HG03469 (cell line): ENCODE measurements around the gene SYT8.

Source experiments
- ATAC-seq: cut with Tn5 transposase; IDR thresholded peaks from one replicate; pipeline ENCODE4 v1.9.1; 2021; ENCODE audit warnings: mild to moderate bottlenecking, moderate library complexity, moderate number of reproducible peaks; ENCODE audit not compliant: unreplicated experiment

SYT8 gene

DNA sequence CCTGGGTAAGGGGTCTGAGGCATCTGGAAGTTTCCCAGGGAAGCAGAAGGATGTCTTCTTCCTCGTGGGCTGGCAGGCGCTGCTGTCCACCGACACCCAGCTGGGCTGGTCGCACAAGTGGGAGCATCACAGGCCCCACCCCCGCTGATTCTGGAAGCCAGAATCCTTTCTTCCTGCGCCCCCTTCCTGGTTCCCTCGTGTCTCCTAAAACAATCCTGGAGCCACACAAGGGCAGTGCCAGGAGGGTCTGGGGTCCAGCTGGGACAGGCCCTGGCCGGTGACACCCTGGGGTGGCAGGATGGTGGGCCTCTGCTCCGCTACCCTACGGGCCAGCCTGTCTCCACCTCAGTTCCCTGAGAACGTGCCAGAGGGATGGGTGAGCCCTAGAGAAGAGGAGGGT lies 22.3 kb downstream of the SYT8 start:
- ATAC-seq, result no peak

DNA sequence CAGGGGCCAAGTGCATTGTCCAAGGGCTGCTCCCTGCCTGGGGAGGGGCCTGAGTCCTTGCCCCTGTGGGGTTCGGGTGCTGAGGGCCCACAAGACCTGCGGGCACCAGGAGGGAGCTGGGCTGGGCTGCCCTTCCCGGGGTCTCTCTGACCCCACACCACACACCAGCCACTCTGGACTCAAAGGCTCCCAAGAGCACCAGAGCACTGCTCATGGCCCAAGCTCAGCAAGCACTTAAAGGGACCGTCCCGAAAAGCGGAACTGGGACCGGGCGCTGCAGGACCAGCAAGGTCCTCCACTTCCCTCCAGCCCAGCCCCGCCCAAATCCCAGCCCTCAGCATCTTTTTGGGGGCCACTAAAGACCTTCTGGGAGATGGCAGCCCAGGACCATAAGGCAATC lies 23.4 kb downstream of the SYT8 start:
- ATAC-seq, result no peak

DNA sequence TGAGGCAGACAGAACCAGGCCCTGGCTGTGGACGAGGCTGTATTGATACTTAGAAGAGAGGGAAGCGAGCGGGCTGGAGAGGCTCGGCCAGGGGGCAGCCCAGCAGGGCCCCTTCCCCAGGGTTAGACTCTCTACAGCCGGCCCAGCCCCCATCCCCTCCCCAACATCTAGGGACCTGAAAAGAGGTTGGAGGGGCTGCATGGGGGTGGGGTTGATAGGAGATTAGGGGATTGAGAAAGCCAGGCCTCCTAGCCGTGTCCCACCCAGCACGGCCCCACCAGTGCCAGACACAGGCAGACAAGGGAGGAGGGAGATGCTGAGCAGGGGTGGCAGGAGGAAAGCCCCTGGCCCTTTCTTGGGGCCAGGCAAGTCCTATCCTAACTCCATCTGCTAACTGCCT lies 23.8 kb downstream of the SYT8 start:
- ATAC-seq, result no peak

DNA sequence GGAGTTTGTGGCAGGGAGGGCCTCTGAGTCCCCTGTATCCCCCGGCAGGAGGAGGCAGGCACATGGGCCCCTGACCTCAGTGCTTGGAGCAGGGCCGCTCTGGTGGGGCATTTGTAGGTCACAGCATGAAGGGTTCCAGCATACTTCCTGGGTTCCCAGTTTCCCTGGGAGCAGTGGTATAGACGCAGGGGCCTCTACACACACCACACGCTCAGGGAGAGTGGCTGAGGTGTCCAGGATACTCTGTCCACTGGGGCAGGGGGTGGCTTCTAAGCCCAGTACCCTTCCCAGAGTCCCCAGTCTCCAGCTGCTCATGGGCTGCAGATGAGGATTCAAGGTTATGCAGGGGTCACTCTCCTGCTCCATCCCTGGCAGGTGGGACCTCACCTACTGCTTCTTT lies 24.2 kb downstream of the SYT8 start:
- no peak for ATAC-seq

DNA sequence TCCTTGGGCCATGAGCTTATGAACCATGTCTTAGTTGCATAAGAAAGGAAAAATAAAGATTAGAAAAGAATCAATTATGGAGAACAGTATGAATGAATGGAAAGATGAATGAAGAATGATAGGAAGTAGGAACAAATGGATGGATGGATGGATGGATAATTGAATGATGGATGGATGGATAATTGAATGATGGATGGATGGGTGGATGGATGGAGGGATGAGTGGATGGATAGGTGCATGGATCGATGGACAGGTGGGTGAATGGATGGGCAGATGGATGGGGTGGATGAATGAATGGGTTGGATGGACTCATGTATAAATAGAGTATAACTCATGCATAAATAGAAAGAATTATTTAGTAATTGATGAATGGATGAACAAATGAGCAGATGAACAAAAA lies 25.3 kb downstream of the SYT8 start:
- ATAC-seq, result no peak

DNA sequence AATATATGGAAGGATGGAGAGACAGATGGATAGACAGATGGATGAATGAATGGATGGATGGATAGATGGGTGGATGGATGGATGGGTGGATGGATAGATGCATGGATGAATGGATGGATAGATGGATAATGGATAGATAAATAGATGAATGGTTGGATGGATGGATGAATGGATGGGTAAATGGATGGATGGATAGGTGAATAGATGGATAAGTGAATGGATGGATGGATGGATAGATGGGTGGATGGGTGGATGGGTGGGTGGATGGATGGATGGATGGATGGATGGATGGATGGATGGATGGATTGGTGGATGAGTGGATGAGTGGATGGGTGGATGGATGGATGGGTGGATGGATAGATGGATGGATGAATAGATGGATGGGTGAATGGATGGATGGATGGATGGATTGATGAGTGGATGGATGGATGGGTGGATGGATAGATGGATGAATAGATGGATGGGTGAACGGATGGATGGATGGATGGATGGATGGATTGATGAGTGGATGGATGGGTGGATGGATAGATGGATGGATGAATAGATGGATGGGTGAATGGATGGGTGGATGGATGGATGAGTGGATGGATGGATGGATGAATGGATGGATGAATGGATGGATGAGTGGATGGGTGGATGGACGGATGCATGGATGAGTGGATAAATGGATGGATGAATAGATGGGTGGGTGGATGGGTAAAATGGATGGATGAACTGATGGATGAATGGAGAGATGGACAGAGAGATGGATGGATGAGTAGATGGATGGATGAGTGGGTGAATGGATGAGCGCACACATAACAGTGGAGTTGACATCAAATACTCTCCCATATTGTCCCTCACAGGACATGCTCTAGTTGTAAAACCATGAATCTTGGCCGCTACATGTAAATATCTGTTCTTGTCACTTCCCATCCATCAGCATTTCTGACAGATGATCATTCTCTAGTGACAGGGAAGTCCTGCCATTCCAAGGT lies 26.9 kb downstream of the SYT8 start:
- no peak for ATAC-seq

DNA sequence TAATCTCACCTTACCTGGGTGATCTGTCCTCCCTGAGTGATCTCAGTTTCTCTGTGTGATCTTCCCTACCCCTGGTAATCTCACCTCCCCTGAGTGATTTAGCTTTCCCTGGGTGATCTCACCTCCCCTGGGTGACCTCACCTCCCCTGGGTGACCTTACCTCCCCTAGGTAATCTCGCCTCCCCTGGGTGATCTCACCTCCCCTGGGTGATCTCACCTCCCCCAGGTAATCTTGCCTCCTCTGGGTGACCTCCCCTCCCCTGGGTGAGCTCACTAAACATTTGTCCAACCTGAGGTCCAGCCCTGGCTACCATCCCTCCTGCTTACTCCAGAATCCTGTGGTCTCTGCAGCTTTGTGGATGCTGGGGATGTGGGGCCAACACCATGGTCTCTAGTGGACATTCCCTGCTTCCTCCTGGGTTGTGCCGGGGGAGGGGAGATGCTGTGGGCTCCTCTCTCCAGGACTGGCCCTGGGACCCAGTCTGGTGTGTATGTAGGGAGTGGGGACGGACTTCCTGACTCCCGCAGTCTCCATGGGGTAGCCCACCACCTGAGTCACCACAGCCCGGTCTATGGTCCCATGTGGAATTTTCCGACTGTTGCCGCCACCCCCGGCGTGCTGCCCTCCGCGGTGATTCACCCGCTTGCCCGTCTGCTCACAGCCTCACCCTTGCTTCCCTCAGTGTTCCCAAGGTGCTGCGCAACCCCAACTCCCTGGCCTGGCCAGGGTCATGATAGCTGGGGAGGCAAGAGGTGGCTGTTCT lies 28.0 kb downstream of the SYT8 start:
- no peak for ATAC-seq

DNA sequence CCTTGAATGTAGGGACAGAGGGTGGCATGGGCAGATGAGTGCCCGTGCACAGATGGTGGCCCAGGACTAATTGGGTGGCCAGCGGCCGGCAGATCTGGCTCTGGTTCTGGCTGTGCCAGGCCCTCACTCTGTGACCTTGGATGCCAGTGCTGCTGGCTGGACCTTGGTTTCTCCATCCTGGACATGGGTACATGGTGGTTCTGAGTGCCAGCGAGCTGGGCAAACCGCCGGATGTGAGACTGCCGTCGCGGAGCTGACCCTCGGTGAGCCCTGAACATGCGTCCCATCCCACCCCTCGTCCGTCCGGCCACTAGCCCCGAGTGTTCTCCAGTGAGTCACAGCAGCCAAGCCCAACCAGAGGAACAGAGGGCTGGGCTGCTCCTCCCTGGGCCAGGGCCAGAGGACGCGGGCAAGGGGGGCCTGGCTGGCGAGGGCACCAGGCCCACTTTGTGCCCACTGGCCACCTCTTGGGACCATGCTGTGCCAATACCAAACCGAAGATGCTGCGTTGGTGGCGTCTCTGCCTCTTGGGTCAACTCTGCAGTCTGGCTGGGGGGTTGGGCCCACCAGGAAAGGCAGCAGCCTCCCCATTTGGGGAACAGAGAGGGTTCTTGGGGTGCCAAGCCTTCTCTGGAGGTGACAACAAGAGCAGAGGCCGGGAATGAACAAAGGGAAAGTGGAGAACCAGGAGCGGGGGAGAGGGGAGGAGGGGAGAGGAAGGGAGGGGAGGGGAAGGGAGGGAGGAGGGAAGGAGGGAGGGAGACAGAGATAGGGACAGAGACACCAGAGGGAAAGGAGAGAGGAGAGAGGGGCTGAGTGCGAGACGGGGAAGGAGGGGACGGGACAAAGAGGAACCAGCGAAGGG lies 28.8 kb downstream of the SYT8 start:
- no peak for ATAC-seq

DNA sequence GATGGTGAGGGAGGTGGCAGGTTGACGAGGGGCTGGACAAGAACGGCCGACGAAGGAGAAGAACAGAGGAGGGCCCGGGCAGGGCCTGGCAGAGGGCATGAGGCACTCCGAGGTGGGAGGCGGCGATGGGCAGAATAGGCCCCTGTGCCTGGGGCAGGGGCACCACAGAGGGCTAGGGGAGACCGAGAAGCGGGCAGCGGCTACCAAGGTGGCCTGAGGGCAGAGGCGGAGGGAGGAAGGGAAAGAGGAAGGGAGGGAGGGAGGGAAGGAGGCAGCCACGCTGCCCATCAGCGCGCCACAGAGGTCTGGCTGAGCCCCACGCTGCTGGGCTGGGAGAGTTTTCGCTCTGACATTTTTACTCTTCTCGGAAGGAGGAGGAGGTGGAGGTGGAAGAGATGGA lies 29.4 kb downstream of the SYT8 start:
- no peak for ATAC-seq

DNA sequence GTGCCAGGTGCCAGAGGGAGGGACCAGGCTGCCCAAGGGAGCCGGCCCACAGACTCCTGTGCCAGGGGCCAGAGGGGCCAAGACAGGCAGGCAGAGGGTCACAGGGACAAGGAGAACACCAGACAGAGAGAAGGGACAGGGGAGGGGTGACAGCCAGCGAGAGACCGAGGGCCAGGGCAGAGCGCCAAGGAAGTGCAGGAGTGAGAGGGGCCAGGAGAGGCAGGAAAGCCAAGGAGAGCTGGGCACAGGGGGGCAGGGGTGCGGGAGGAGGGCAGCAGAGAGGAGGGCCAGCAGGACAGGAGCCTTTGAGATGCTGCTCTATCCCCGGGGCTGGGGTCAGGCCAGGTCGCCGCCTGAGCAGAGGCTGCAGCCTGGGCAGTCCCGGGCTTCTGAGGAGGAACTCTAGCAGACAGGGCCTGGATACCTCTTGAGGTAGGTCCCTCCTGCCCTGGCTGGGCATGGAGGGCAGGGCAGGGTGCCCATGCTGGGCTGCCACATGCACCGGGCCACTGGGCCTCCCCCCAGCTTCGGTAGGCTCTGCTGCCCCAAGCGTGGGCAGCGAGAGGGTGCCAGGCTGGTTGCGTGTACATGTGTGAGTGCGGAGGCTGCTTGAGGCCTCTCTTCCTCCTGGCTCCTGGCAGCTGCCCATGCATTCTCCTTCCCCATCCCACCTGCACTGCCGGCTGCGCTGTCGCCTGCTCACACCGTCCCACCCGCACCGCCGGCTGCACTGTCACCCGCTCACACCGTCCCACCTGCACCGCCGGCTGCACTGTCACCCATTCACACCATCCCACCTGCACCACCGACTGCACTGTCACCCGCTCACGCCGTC lies 30.3 kb downstream of the SYT8 start:
- ATAC-seq, result no peak

DNA sequence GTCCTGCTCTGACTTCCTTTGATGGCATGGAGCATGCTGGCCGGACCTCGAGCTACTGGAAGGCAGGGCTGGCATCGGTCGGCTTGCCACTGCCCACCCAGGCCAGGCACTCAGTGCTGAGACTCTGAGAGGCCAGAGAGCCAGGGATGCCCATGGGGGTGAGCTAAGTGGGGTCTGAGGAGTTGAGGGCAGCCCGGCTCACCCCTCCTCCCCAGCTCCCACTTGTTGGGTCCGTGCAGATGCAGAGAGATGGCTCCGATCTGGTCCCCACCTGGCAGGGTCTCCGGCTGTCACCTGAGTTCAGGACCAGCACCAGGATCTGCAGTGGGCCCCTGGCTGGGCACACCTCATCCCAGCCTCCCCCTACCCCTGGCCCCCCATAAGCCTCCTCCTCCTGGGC lies 31.4 kb downstream of the SYT8 start:
- no peak for ATAC-seq

DNA sequence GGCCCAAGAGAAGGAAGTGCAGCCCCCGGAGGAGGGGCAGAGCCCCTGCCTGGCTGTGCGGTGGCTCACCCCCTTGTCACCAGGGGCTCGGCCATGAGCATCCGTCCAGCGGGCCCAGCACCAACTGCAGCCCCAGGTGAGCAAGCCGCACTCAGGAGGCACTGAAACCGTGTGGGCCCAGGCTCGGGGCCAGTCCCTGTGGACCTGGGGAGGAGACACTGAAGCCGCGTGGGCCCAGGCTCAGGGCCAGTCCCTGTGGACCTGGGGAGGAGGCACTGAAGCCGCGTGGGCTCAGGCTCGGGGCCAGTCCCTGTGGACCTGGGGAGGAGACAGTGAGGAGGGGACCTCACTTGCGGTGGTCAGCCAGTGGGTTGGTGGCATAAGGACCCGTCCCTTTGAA lies 32.0 kb downstream of the SYT8 start:
- ATAC-seq, result no peak

DNA sequence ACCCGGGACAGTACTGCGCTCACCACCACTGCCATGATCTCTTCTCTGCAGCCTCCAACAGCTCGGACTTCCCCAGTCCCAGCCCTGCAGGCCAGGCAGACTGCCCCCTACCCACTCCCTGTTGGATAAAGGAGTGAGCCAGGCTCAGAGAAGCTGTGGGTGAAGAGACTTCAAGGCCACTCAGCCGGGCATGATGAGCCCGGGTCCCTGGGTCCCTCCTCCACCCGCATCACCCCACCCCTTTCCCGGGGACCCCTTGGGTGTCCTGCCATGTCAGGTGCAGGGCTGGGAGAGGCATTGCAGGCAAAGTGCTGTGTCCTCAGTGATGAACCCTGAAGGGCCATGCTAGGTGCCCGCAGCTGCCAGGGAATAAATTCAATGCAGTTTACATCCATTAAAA lies 32.6 kb downstream of the SYT8 start:
- ATAC-seq, result no peak

DNA sequence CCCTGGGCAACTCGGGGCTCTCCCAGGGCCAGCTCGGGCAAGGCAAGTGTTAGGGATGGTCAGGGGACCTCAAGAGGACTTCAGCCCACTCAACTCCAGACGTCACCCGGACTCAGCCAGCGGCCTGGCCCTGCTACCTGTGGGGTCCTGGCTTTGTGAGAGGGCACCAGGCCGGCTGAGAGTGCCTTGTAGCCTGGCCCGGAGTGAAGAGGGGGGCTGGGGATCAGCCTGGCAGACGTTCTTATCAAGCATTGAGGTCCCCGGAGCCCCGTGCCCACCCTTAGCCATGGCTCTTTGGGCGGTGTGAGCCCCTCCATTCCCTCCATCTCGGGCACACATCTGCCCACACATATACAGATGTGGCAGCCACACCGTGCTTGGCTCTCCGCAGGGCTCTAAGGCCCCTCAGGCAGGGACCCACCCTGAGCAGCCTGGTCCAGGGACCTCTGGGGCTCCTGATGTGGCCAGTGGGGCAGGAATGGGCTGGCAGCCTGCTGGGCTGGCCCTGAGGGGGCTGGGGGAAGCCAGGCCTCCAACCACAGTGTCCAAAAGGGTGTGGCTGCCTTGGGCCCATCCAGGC lies 33.4 kb downstream of the SYT8 start:
- no peak for ATAC-seq

DNA sequence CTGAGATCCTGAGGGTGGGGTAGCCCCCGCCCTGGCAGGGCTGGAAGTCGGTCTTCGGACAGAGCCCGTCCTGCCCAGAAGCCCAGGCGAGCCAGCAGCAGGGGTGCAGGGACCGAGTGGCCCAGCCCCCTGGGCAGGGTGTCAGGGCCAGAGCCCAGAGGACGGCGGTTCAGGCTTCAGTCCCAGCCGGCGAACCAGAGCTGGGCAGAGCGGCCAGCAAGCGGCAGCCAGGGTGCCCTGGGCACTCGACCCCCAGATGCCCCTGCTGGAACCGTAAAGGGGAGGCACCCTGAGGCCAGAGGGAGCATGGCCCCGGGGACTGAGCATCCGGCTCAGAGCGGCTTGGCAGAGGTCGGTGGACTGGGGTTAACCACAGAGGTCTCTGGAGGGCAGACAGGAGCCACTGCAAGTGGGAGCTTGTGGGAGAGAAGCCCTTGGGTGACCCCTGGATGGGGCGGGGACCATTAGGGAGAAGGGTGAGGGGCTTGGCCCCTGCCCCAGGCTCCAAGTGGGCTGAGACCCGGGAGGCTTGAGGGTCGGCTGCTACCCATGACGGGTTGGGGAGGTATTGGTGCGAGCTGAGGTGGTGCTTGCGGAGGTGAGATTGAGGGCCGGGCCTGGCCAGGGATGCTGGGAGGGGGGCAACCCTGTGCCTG lies 34.0 kb downstream of the SYT8 start:
- no peak for ATAC-seq

DNA sequence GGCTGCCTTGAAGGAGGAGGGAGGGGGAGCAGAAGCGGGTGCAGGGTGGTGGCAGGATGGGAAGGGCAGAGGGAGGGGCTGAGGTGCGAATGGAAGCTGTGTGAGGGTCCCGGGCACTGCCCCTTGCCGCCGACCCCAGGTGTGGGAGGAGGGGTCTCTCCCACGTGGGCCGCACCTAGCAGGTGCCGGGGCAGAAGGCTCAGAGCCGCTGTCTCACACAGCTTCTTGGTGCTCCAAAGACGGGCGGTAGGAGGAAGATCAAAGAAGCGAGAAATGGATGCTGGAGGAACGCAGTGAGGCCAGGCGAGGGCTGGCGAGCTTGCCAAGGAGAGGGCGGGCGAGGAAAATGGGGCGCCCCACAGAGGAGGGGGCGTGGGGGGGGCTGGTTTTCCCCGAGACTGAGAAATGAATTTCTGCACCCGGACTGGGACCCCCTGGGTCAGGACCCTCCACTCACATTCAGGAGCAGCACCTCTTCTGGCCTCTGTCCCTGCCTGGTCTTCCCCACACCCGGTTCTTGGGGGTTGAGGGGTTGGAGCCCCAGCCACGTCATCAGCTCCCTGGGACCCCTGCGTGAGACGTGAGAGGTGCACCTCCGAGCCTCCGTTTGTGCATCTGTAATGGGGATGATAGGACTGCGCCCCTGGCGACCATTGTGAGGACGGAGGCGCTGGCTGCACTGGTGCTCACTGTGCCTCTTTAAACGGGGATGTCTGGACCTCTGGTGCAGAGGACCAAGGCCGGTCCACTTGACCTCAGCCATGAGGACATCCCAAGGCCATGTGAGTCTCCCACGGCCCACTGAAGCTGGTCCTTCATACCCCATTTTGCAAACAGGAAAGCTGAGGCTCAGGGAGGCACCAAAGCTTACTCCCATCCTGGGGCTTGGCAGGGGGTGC lies 34.9 kb downstream of the SYT8 start:
- ATAC-seq, result no peak

DNA sequence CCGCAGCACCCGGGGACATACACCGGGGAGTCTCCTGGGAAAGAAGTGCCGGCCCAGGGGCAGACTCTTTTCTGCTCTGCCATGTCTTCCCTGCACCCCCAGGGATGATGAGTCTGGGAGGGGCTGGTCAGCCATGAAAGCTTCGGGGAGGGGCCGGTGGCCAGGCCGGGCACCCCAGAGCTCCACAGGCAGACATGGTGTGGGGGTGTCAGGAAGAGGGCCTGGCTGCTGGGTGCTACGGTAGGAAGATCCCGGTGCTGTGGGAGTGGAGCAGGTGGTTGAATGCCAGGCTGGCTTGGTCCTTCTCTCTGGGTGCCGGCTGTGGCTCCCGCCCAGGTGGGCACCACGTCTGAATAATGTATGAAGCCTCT lies 35.5 kb downstream of the SYT8 start:
- ATAC-seq, result no peak

DNA sequence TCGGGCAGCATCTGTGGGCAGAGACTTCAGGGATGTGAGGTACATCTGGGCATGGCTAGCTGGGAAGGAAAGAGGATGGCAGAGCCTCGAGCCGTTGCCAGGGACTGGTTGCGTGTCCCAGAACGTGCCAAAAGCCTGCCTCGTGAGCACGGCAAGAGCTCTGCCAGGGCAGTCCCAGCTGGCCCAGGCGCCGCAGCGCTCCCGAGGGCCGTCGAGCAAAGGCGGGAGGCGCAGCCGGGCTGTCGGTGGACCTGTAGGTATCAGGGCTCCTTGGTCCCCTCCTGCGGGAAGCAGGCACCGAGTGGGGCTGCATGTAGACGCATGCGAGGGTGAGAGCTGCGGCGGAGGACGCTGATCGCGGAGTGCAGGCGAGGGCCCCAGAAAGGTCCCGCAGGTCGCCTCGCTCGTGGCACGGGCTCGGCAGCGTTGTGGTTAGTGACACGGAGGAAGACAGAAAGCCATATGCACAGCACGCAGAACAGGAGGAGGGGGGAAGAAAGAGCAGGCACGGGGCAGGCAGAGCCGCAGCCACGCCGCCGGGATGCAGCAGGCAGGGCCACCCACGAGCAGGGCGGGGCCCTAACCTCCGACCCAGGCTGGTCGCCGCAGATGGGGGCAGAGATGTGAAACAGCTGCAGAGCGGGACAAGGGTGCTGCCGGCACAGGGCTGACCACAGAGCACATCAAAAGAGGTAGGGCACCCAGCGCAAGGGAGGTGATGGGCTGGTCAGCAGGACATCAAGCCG lies 36.1 kb downstream of the SYT8 start:
- ATAC-seq, result no peak
